ENCODE measurements around the gene DNASE2B. TPM values are rescaled to one million over a fixed set of nuclear protein-coding genes. Genes with fewer than 3 reads are reported as not detected.

The DNASE2B gene
- polyA plus RNA-seq, 2 of the 4 experiments (the other 2 are of a cell fraction), result not detected

DNA sequence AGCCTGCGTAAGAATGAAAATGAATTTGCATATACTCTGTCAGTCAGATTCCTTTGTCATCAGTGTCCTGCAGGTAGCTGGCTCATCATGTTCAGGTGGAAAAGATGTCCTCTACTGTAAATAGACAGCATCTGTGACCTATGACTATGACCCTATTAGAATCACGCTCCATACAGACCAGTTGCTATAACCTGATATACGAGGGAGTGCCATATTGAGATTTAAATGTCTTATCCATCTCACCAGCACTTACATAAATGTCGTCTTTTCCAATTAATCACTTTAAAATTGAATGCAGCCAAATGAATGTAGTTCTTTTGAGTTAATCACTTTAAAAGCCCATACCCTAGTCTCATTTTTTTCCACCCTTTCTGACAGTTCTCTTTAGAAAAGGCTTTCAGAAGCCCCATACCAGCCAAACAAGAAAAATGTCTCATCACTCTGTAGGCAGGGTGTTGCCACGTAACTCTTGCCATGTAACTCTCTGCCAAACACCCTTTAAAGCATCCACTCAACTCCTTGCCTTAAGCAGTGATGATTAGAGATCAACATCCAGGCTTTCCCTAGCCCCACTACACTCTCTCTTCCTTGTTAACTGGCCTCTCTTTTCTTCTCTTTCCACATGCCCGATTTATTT, 26.3 kb downstream of the DNASE2B start:
- no peak overlapping the region for H3K4me2 ChIP-seq
- no peak overlapping the region for H3K4me3 ChIP-seq
- ChIA-PET POLR2A (no interaction called here), CTCF (interaction anchor here (1.7 kb wide), 1 partner anchor 9 kb away, joined by 5 read pairs; no protein-coding TSS in a partner anchor)
- no peak for ATAC-seq
- DNase-seq (ENCODE audit: low read depth in 1 of 2, low spot score in 1 of 2), result no peak
- 85% methylated on average over 6 of the region's 6 CpGs for whole genome bisulfite sequencing (ENCODE audit: missing lambda C conversion rate)
- TF ChIP-seq CHD2 (IDR thresholded peaks at IDR 0.05; ENCODE audit: low read length, partially characterized antibody), result no peak
- TF ChIP-seq EP300 (IDR thresholded peaks at IDR 0.05), result no peak
- TF ChIP-seq, protein P1, sequence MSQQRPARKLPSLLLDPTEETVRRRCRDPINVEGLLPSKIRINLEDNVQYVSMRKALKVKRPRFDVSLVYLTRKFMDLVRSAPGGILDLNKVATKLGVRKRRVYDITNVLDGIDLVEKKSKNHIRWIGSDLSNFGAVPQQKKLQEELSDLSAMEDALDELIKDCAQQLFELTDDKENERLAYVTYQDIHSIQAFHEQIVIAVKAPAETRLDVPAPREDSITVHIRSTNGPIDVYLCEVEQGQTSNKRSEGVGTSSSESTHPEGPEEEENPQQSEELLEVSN (IDR thresholded peaks at IDR 0.05; ENCODE audit: borderline replicate concordance, low read depth), result no peak
- TF ChIP-seq KDM1A (IDR thresholded peaks at IDR 0.05; ENCODE audit: low read depth), result no peak
- TF ChIP-seq GATA3 (IDR thresholded peaks at IDR 0.05; ENCODE audit: borderline replicate concordance), result no peak
- no peak for TF ChIP-seq RCOR1 (IDR thresholded peaks at IDR 0.05; ENCODE audit: low read depth, low read length)
- no peak for TF ChIP-seq NFE2L2 (conservative IDR thresholded peaks at IDR 0.05; ENCODE audit: low read length)
- no peak for TF ChIP-seq CEBPB (IDR thresholded peaks at IDR 0.05)
- TF ChIP-seq FOSB (CRISPR knock-in tag; IDR thresholded peaks at IDR 0.05), result no peak
- TF ChIP-seq KDM5A (IDR thresholded peaks at IDR 0.05), result no peak
- no peak for TF ChIP-seq HOXA7 (CRISPR knock-in tag; IDR thresholded peaks at IDR 0.05)
- no peak for TF ChIP-seq CBX8 (IDR thresholded peaks at IDR 0.05)
- TF ChIP-seq JUN (IDR thresholded peaks at IDR 0.05), result no peak
- no peak for TF ChIP-seq NR3C1 (IDR thresholded peaks at IDR 0.05)
- no peak for TF ChIP-seq MAFK (IDR thresholded peaks at IDR 0.05; ENCODE audit: partially characterized antibody)
- no peak for FAIRE-seq
- peaks cover under 1% of the 10 kb centered on the region; the same call in 1 of the 3 replicates for H3K9me3 ChIP-seq
- H3K27ac ChIP-seq, result no peak overlapping the region
- H3K4me1 ChIP-seq, result no peaks in the 10 kb centered on the region

DNA sequence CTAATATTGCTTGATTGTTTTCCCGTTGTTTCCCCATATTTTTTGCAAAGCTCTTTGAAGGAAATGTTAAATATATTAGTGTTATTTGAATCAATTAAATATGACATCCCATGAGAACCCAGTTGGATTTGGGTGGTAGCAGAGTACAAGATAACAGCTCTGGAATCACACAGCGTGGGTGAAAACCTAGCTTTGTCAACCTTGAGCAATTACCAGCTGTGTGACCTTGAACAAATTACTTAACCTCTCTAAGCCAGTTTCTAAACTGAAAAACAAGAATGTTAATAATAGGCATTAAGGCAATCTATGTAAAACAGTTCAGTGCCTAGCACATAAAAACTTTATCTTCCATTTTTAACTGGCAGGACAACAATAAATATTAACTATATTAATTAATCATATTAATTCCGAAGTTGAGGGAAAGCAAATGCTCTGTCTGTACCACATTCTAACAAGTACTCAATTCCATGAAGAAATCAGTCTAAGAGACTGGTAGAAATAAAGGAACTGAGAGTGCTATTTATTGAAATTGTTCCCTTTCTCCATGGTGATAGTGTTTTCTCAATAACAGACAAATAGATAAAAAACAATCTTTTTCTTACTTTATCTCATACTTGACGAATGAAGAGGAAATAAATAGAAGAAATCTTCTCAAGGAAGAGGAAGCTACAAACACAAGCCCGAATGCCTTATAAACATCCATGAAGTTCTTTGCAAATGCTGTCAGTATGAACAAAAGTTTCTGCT, 27.0 kb downstream of the DNASE2B start:
- ATAC-seq (no peak), FAIRE-seq (no peak), DNase-seq (ENCODE audit: low read depth in 1 of 2, low spot score in 1 of 2) (no peak)
- no peak overlapping the region for H3K4me3 ChIP-seq
- CTCF ChIA-PET, result interaction anchor here (1.7 kb wide), 1 partner anchor 8 kb away, joined by 5 read pairs; no protein-coding TSS in a partner anchor
- no peak overlapping the region for H3K4me2 ChIP-seq
- H3K4me1 ChIP-seq, result no peaks in the 10 kb centered on the region
- peaks cover 7% of the 10 kb centered on the region; the same call in 2 of the 3 replicates for H3K9me3 ChIP-seq
- 66% methylated on average over 5 of the region's 5 CpGs for WGBS (ENCODE audit: missing lambda C conversion rate)
- TF ChIP-seq MYC (IDR thresholded peaks at IDR 0.05; ENCODE audit: borderline replicate concordance, low read length) (no peak), NFE2L2 (conservative IDR thresholded peaks at IDR 0.05; ENCODE audit: low read length) (no peak), TP53 (CRISPR knock-in tag; IDR thresholded peaks at IDR 0.05) (no peak), MAX (IDR thresholded peaks at IDR 0.05) (no peak), ZFP36 (IDR thresholded peaks at IDR 0.05; ENCODE audit: borderline replicate concordance, partially characterized antibody) (no peak), ESRRA (IDR thresholded peaks at IDR 0.05; ENCODE audit: borderline replicate concordance, low read length) (no peak), RFX5 (IDR thresholded peaks at IDR 0.05) (no peak), KDM5A (IDR thresholded peaks at IDR 0.05) (no peak), RCOR1 (IDR thresholded peaks at IDR 0.05; ENCODE audit: low read depth, low read length) (no peak), HEYL (CRISPR knock-in tag; IDR thresholded peaks at IDR 0.05) (no peak), KDM1A (IDR thresholded peaks at IDR 0.05; ENCODE audit: low read depth) (no peak)
- TF ChIP-seq, protein P2, sequence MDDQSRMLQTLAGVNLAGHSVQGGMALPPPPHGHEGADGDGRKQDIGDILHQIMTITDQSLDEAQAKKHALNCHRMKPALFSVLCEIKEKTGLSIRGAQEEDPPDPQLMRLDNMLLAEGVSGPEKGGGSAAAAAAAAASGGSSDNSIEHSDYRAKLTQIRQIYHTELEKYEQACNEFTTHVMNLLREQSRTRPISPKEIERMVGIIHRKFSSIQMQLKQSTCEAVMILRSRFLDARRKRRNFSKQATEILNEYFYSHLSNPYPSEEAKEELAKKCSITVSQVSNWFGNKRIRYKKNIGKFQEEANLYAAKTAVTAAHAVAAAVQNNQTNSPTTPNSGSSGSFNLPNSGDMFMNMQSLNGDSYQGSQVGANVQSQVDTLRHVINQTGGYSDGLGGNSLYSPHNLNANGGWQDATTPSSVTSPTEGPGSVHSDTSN (IDR thresholded peaks at IDR 0.05), result no peak
- POLR2A ChIA-PET, result no interaction called here
- H3K27ac ChIP-seq, result no peak overlapping the region

Data from A549 (cell line).